GM12878 (cell line): ENCODE measurements around the gene RFT1. TPM values are rescaled to one million over a fixed set of nuclear protein-coding genes. Genes with fewer than 3 reads are reported as not detected.

Source experiments
- CHD2 ChIP-seq: IDR thresholded peaks from 2 replicates; pipeline ENCODE4 v1.6.1; 2011; ENCODE audit warnings: low read depth, low read length, improper control_type of control experiment, borderline replicate concordance
- EP300 ChIP-seq, 2 experiments: fragments of 150-350 bp in 1 of 2; IDR thresholded peaks; 2 replicates each; pipeline ENCODE4 v1.6.1; 2011 to 2012; ENCODE audit warnings: low read depth in 2 of 2, low read length in 2 of 2, borderline replicate concordance in 1 of 2, improper control_type of control experiment in 1 of 2, inconsistent platforms in 1 of 2; ENCODE audit not compliant: control insufficient read depth in 1 of 2
- ETV6 ChIP-seq, 2 experiments: fragments of 450-650 bp in 1 of 2; IDR thresholded peaks in 1 of 2; conservative IDR thresholded peaks in 1 of 2; 2 replicates each; pipeline ENCODE4 v1.6.1; 2014; ENCODE audit warnings: antibody characterized with exemption in 1 of 2, borderline replicate concordance in 1 of 2, low read depth in 1 of 2, mild to moderate bottlenecking in 1 of 2, moderate library complexity in 1 of 2
- HDGF ChIP-seq: fragments of 450-650 bp; IDR thresholded peaks from 2 replicates; pipeline ENCODE4 v1.6.1; 2016; ENCODE audit warnings: antibody characterized with exemption
- IRF4 ChIP-seq: IDR thresholded peaks from 2 replicates; pipeline ENCODE4 v1.6.1; 2011; ENCODE audit warnings: low read depth, low read length
- MYB ChIP-seq: fragments of 150-350 bp; IDR thresholded peaks from 2 replicates; pipeline ENCODE4 v1.6.1; 2014; ENCODE audit warnings: mild to moderate bottlenecking, low read depth, low read length, borderline replicate concordance
- SPI1 ChIP-seq: IDR thresholded peaks from 2 replicates; pipeline ENCODE4 v1.6.1; 2011; ENCODE audit warnings: low read depth, mild to moderate bottlenecking, low read length, moderate library complexity, borderline replicate concordance; ENCODE audit not compliant: insufficient read depth
- YBX1 ChIP-seq: fragments of 450-650 bp; IDR thresholded peaks from 2 replicates; pipeline ENCODE4 v1.6.1; 2016; ENCODE audit warnings: antibody characterized with exemption
- ZBED1 ChIP-seq: IDR thresholded peaks from 2 replicates; pipeline ENCODE4 v1.6.1; 2016; ENCODE audit warnings: borderline replicate concordance
- polyA plus RNA-seq, 11 experiments: library from polyadenylated mRNA; depleted of rRNA in 4 of 11; unstranded in 6 of 11; stranded (reverse) in 5 of 11; fragments of >200 nt; fragmentation: Nextera tagmentation in 4 of 11; fragmentation: Illumina TruSeq in 1 of 11; extraction: Ambion mirVana in 4 of 11; extraction: Trizol in 1 of 11; gene quantifications; 1 replicate in 1 of 11; 2 replicates in 10 of 11; pipeline versions ENCODE4 v1.2.1 to v1.2.3, GENCODE V29; 2011 to 2016; ENCODE audit warnings: inconsistent platforms in 2 of 11, missing spikeins in 2 of 11, low read depth in 1 of 11
- total RNA-seq, 4 experiments: library from RNA; depleted of rRNA in 3 of 4; stranded (reverse); fragments of >200 nt in 3 of 4; fragmentation: Illumina TruSeq in 1 of 4; extraction: Trizol in 1 of 4; gene quantifications; 2 replicates each; pipeline versions ENCODE4 v1.2.1 to v1.2.3, GENCODE V29; 2013 to 2021
- TF ChIP-seq, protein P1 (sequence below): fragments of 450-650 bp; formaldehyde crosslinking; IDR thresholded peaks from 2 replicates; pipeline ENCODE4 v1.4.0; 2020; ENCODE audit warnings: mild to moderate bottlenecking, moderate library complexity
- TF ChIP-seq, protein P2 (sequence below): fragments of 450-650 bp; IDR thresholded peaks from 2 replicates; pipeline ENCODE4 v1.6.1; 2017; ENCODE audit warnings: mild to moderate bottlenecking
- TF ChIP-seq, protein P3 (sequence below): IDR thresholded peaks from 2 replicates; pipeline ENCODE4 v1.6.1; 2011; ENCODE audit warnings: low read depth, low read length, improper control_type of control experiment, borderline replicate concordance

RFT1 gene
- total and polyA plus RNA-seq, 10 of the 15 experiments (the other 5 are each of a cell fraction or from before 2014, with no cell fraction given) = 16.6 to 75.1 (median 34.5) TPM

DNA sequence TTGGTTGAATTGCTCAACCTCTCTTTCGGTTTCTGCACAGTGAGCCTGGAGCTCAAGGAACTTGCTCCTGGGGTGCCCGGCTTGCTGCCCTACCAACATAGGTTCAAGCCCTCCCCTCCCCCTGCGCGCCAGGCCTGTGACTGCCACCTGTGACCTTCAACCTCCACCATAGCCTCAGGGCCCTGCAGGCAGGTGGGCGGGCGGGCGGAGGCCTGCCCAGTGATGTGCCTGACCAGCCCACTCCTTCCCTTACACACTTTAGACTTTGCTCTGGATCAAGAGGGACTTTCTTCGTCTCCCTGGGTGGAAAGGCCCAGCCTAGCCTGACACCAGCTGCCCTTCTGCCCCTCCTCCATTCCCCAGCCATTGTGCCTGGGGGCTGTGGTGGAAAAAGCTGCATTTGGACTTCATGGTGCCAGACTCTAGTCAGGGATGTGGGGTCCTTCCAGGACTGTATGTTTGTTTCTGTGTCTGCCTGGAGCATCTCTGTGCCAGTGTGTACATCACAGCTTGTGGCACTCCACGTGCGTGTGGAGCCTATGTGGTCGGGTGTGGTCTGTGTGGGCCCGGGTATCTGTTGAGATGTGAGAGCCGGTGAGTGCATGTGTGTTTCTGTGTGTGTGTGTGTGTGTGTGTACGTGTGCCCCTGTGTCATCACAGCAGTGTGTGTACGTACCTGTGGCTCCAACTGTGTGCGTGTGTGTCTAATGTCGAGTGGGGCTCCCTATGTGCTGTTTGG is 40.3 kb upstream of the RFT1 start (continued):
- TF ChIP-seq ETV6 (conservative IDR thresholded peaks at IDR 0.05 in 1 of 2, IDR thresholded peaks at IDR 0.05 in 1 of 2; ENCODE audit: borderline replicate concordance in 1 of 2, low read depth in 1 of 2) (peak in 1 of 2 experiments; percentile 13; a peak in 1 of 4 replicates), IRF4 (no peak; the same call in 1 of the 2 replicates), HDGF (peak; percentile 96), CHD2 (no peak; the same call in 1 of the 2 replicates), SPI1 (no peak), EP300 (IDR thresholded peaks at IDR 0.05; ENCODE audit: borderline replicate concordance in 1 of 2, control insufficient read depth in 1 of 2, low read depth in 2 of 2, low read length in 2 of 2) (peak in 1 of 2 experiments; percentile 3; a peak in 1 of 4 replicates), YBX1 (no peak), ZBED1 (no peak), MYB (no peak)
- TF ChIP-seq, protein P1, sequence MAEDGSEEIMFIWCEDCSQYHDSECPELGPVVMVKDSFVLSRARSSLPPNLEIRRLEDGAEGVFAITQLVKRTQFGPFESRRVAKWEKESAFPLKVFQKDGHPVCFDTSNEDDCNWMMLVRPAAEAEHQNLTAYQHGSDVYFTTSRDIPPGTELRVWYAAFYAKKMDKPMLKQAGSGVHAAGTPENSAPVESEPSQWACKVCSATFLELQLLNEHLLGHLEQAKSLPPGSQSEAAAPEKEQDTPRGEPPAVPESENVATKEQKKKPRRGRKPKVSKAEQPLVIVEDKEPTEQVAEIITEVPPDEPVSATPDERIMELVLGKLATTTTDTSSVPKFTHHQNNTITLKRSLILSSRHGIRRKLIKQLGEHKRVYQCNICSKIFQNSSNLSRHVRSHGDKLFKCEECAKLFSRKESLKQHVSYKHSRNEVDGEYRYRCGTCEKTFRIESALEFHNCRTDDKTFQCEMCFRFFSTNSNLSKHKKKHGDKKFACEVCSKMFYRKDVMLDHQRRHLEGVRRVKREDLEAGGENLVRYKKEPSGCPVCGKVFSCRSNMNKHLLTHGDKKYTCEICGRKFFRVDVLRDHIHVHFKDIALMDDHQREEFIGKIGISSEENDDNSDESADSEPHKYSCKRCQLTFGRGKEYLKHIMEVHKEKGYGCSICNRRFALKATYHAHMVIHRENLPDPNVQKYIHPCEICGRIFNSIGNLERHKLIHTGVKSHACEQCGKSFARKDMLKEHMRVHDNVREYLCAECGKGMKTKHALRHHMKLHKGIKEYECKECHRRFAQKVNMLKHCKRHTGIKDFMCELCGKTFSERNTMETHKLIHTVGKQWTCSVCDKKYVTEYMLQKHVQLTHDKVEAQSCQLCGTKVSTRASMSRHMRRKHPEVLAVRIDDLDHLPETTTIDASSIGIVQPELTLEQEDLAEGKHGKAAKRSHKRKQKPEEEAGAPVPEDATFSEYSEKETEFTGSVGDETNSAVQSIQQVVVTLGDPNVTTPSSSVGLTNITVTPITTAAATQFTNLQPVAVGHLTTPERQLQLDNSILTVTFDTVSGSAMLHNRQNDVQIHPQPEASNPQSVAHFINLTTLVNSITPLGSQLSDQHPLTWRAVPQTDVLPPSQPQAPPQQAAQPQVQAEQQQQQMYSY = no peak
- TF ChIP-seq, protein P2, sequence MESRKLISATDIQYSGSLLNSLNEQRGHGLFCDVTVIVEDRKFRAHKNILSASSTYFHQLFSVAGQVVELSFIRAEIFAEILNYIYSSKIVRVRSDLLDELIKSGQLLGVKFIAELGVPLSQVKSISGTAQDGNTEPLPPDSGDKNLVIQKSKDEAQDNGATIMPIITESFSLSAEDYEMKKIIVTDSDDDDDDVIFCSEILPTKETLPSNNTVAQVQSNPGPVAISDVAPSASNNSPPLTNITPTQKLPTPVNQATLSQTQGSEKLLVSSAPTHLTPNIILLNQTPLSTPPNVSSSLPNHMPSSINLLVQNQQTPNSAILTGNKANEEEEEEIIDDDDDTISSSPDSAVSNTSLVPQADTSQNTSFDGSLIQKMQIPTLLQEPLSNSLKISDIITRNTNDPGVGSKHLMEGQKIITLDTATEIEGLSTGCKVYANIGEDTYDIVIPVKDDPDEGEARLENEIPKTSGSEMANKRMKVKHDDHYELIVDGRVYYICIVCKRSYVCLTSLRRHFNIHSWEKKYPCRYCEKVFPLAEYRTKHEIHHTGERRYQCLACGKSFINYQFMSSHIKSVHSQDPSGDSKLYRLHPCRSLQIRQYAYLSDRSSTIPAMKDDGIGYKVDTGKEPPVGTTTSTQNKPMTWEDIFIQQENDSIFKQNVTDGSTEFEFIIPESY = no peak
- TF ChIP-seq, protein P3, sequence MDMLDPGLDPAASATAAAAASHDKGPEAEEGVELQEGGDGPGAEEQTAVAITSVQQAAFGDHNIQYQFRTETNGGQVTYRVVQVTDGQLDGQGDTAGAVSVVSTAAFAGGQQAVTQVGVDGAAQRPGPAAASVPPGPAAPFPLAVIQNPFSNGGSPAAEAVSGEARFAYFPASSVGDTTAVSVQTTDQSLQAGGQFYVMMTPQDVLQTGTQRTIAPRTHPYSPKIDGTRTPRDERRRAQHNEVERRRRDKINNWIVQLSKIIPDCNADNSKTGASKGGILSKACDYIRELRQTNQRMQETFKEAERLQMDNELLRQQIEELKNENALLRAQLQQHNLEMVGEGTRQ = no peak
